Astrocyte of the hippocampus (primary cell): ENCODE data around the gene URB1.

Experiments used
- DNase-seq: peaks from one replicate; pipeline ENCODE4 v3.0.0; 2011; ENCODE audit warnings: low read depth, low spot score

The URB1 gene

GRCh38 chr21:32347351-32347750 is 45.5 kb downstream of the URB1 start:
- DNase-seq, result no peak

GRCh38 chr21:32346951-32347350 is 45.9 kb downstream of the URB1 start:
- no peak for DNase-seq

- DNase-seq, result no peak
Measured at GRCh38 chr21:32340863-32341848, 51.7 kb downstream of the URB1 start.

- no peak for DNase-seq
Measured at GRCh38 chr21:32338209-32338921, 54.4 kb downstream of the URB1 start.

DNA sequence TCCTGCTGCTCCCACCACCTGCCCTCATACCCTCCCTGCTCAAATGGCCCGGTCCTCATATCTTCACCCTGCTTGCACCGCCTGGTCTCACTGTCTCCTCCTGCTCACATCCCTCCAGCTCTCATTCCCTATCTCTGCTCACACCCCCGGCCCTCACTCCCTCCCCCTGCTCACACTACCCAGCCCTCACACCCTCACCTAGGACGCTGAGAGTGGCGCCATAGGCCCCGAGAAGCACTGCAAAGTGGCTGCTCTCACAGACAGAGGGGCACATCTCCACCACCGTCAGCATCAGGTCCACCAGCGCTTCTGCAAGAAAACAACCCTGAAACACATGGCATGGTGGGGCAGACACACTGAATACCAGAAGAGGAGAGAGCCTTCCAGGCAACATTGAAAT is 55.6 kb downstream of the URB1 start:
- no peak for DNase-seq

DNA sequence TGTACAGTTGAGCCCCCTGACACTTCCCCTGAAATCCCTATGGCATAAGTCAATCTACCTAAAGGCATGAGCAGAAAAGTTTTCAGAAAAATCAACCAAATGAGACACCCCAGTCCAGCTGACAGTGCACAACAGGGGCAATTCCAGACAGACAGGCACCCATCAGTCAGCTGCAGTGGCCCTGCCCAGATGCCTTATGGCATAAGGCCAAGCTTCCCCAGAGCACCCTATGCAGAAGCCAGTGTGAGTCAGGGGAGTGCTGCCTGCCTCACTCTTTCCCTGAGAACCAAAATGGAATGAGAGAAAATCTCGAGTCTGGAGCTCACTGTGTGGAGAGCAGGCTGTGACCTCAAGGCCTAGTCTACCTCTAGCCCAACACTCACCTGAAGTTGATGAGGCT is 56.1 kb downstream of the URB1 start:
- peak; percentile 52 for DNase-seq

DNA sequence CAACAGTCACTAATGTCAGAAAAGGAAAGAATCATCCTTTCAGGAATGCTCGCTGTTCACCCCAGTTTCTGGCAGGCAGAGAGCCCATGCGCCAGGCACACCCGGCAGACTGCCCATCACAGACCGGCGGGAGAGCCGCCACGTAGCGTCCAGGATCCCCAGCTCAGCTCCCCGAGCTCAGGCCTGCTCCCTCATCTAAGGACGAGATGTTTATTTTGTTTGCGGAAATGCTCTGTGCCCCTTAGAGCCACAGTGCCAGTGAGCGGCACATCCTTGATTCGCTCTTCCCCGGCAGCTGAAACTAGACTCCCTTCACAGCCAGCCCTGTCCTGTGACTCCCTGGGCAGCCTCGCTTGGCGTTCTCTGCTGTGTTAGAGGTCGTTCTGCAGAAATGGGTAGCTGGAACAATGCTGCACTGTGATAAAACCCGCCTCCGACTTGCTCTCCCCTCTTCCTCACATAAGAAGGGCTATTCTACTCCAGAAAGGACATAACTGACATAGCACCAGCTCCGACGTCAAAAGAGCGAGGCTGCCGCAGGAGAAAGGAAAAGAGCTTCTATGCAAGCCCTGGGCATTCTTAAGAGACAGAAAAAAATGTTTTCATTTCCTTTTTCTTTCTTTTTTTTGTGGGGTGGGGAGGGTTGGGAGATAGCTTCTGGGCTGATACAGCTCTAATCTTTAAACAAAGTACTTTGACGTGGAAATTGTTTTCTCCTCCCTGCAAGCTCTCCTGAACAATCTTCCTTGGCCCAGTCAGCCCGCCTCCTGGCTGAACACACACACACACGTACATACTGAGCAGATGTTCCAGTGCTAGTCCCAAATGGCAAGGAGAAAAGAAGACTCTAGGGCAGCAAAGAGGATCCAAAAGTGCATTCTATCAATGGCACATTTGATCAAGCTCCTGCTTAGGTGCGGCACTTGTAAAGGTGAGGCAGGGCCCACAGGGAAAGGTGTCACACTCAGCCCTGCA is 56.9 kb downstream of the URB1 start:
- DNase-seq, result no peak

DNA sequence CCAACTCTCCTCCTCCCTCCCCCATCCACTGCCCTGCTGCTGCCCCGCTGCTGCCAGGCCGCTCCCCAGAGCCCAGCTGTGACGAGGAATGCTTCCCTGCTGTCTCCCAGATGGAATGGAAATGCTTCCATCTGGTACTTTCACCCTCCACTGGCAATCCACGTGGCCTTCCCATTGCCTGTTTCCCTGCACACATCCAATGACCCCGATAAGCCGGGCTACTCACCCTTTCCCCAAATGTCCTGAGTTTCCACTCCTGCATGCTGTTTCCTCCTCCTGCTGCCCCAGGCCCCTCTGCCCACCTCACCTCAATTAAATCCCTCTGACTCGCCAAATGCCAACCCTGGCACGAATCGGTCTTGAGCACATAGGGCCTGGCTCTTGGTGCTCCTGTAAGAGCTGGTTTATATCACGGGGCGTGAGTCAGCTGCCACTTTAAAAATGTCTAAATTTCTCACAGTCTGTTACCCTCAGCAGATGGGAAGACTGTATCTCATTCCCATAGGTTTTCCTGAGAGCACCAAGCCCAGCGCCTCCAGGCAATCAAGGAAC is 57.8 kb downstream of the URB1 start:
- DNase-seq, result no peak

DNA sequence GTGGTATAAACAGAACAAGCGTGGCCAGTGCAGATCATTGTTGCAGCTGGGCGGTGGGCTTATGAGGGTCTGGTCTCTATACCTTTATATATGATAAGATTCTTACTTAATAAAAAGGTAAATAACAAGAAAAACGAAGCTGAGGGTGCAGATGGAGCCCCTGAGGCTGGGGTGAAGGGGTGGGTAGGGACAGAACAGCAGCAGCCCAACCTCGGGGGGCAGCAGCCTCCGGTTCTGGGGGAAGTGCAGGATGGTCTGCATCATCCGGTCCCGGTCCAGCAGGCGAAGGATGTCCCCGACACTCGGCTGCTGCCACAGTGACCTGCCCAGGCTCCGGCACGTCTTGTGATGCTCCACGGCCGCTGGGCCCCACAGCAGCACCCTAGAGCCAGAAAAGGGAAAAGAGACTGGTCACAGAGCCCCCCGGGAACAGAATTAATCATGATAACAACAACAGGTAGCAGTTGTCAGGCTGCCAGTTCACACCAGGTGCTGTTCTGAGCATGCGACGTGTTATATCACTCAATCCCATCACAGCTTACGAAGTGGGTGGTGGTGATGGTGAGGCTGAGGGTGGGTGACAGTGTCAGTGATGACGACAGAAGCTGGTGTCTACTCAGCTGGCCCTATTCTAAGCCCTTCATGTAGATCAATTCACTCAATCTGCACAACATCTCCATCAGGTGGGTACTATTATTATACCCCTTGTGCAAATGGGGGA is 58.7 kb downstream of the URB1 start:
- DNase-seq, result no peak

DNA sequence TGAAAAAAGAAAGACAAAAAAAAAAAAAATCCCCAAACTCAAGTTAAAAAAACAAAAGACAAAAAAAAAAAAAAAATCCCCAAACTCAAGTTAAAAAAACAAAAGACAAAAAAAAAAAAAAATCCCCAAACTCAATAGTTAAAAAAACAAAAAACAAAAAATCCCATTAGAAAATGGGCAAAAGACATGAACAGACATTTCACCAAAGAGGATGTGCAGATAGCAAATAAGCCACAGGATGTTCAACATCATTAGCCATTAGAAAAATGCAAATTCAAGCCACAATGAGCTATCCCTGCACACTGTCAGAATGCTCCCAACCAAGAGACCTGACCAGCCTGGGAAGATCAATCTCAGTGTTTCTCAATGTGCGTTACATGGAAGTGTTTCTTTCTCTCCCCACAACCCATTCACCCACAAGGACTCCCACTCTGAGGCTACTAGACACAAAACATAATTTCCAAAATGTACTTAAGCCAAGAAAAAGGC is 60.3 kb downstream of the URB1 start:
- DNase-seq, result no peak

- DNase-seq, result no peak
Measured at GRCh38 chr21:32331444-32332305, 61.1 kb downstream of the URB1 start.

GRCh38 chr21:32330784-32331311 is 62.0 kb downstream of the URB1 start:
- DNase-seq, result no peak

GRCh38 chr21:32329776-32330175 is 63.0 kb downstream of the URB1 start:
- DNase-seq, result peak; percentile 27

DNA sequence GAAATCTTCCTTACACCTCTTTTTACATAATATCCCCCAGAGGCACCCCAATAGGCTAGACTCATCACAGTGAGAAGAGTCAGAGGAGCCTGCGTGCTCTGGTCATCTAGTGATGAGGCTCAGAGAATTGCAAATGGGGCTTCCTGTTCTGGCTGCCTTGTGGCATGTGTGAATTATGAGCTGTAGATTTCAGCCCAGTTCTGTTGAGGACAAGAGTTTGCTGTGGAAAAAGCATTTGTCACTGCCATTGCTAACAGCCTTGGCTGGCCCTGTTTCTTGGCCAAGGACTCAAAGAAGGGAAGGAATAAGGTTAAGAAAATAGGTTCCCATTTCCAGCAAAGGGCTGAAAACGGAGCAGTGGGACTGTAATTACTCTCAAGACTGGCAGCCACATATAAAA is 63.5 kb downstream of the URB1 start:
- peak; percentile 42 for DNase-seq

DNA sequence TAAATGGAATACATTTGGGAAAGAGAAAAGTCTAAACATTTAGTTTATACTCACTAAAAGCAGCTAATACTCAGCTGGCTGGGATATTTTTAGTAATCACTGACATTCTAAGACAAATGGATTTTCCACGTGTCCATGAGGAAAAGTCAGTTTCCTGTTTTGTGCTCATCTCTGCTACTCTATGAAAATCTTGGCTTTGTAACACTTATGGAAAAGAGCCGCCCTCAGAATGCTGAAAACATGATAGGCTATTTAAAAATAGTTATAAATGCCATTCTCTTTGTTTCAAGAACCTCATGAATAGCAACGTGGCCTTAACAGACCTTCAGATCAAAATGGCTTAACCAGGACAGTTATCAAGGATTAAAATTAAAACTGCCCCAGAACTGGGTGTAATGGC is 64.2 kb downstream of the URB1 start:
- DNase-seq, result no peak

DNA sequence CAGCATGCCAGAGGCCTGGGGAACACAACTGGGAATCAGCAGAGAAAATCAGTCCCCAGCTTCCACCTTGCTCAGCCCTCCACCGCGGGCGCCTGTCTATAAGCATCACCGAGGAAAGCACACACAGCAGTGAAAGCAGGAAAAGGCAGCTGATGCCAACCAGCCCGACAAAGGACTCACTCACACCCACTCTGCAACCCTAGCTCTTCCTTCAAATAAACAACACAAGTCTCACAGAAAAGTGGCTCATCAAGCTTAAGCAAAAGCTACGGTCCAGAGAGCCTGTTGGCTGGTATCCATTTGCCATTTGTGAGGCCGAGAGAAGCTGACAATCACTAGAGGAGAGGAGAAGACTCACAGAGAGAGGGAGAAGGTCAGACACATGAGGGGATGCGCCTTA is 67.1 kb downstream of the URB1 start:
- DNase-seq, result no peak

DNA sequence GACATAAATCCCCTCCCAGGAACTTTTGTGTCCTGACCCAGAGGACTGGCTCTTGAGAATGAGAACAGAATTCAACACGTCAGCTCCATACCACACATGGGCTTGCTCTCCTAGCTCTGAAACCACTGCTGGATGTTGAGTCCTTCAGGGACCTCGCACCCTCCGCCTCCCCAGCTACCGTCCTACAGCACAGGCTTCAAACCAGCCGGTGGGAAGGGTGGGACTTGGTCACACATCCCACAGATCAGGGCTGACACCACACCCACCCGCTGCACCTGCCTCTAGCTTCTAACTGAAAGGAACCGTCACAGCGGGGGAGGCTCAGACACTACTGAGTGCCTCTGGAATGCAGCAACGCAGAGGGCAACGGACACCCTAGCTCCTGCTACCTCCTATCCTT is 70.1 kb downstream of the URB1 start:
- DNase-seq, result no peak

DNA sequence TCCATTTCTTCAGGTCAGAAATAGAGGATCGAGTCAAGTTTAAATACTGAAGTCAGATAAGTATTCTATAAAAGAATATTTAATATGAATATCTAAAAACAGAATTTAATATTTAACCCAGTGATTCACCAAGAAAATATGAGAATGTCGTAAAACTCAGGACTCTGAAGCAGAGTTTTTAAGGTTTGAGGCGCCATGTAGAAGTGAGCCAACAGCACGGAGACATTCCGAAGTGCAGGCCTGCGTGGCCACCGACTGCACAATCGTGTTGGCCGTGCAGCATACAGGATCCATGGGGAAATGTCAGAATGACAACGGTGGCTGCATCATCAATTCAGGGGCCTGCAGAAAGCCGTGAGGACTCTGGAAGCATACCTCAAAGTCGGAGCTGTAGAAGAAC is 70.7 kb downstream of the URB1 start:
- no peak for DNase-seq

DNA sequence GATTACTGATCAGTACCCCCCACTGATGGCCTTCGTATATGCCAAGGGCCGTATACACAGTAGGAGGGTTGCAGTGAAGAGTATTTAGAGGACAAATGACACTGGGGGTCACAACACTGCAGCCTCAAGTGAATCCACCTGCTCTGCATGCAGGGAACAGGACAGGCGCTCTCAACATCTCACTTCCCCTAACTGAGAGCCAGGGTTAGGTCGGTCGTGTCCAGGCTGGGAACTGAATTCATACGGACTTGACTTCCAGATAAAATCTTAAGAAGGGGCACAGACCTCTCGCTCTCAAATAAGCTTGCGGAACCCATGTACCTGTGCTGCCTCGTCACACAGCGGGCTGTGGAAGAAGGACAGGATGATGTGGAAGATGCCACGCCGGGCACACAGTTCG is 71.3 kb downstream of the URB1 start:
- DNase-seq, result no peak
